Loucy (cell line): Measurements from ENCODE around the gene FMNL2.
"Not testable (repeated sequence)": the region's sequence is repeated elsewhere in the genome, so short reads cannot be mapped to it uniquely, and the experiment has no call there.

Source experiments
- H2AFZ ChIP-seq: fragments of 200-600 bp; sonication (generic); 2 replicates; pipeline ENCODE4 v1.6.0; 2016; ENCODE audit warnings: antibody characterized with exemption, mild to moderate bottlenecking, low read length, moderate library complexity
- H3F3A ChIP-seq: fragments of 200-600 bp; 2 replicates; pipeline ENCODE4 v1.6.0; 2016; ENCODE audit warnings: antibody characterized with exemption, low read depth, mild to moderate bottlenecking
- H3K27me3 ChIP-seq: fragments of 200-600 bp; sonication (generic); 2 replicates; pipeline ENCODE4 v1.6.1; 2014; ENCODE audit warnings: low read length, mild to moderate bottlenecking; ENCODE audit not compliant: insufficient read depth, poor library complexity, severe bottlenecking
- H3K36me3 ChIP-seq: fragments of 200-600 bp; sonication (generic); 2 replicates; pipeline ENCODE4 v1.6.1; 2016; ENCODE audit warnings: low read length; ENCODE audit not compliant: insufficient read depth
- H3K4me1 ChIP-seq: fragments of 200-600 bp; sonication (generic); 2 replicates; pipeline ENCODE4 v1.5.1; 2014; ENCODE audit warnings: low read length, mild to moderate bottlenecking; ENCODE audit not compliant: insufficient read depth, poor library complexity, severe bottlenecking
- H3K4me2 ChIP-seq: fragments of 200-600 bp; sonication (generic); 2 replicates; pipeline ENCODE4 v1.6.0; 2014; ENCODE audit warnings: antibody characterized with exemption, low read length, low read depth, mild to moderate bottlenecking; ENCODE audit not compliant: poor library complexity, severe bottlenecking
- H3K4me3 ChIP-seq: fragments of 200-600 bp; sonication (generic); 2 replicates; pipeline ENCODE4 v1.5.1; 2014; ENCODE audit warnings: low read length, mild to moderate bottlenecking, mixed read lengths; ENCODE audit not compliant: poor library complexity, severe bottlenecking
- H3K79me2 ChIP-seq: fragments of 200-600 bp; sonication (generic); 2 replicates; pipeline ENCODE4 v1.6.1; 2014; ENCODE audit warnings: low read length; ENCODE audit not compliant: insufficient read depth
- H3K9ac ChIP-seq: fragments of 200-600 bp; sonication (generic); 2 replicates; pipeline ENCODE4 v1.6.0; 2014; ENCODE audit warnings: mild to moderate bottlenecking, low read depth, low read length, moderate library complexity; ENCODE audit not compliant: poor library complexity, severe bottlenecking
- H3K9me2 ChIP-seq: fragments of 200-600 bp; sonication (generic); replicated peaks from 2 replicates; pipeline ENCODE4 v1.6.1; 2016; ENCODE audit warnings: low read depth, low read length, mixed read lengths
- H3K9me3 ChIP-seq: fragments of 200-600 bp; sonication (generic); 2 replicates; pipeline ENCODE4 v1.6.1; 2014; ENCODE audit warnings: mild to moderate bottlenecking, antibody characterized with exemption, low read length, low read depth; ENCODE audit not compliant: insufficient read depth
- H4K20me1 ChIP-seq: fragments of 200-600 bp; sonication (generic); 2 replicates; pipeline ENCODE4 v1.6.0; 2014; ENCODE audit warnings: antibody characterized with exemption, low read length, mild to moderate bottlenecking; ENCODE audit not compliant: insufficient read depth, poor library complexity, severe bottlenecking
- EZH2phosphoT487 ChIP-seq: fragments of 200-600 bp; IDR thresholded peaks from 2 replicates; pipeline ENCODE4 v1.6.1; 2018; ENCODE audit warnings: antibody characterized with exemption, mild to moderate bottlenecking, moderate library complexity, borderline replicate concordance
- TF ChIP-seq, protein P1 (sequence below): fragments of 200-600 bp; sonication (generic); conservative IDR thresholded peaks from 2 replicates; pipeline ENCODE4 v1.5.1; 2014; ENCODE audit warnings: mild to moderate bottlenecking, antibody characterized with exemption, low read length

The FMNL2 gene

DNA sequence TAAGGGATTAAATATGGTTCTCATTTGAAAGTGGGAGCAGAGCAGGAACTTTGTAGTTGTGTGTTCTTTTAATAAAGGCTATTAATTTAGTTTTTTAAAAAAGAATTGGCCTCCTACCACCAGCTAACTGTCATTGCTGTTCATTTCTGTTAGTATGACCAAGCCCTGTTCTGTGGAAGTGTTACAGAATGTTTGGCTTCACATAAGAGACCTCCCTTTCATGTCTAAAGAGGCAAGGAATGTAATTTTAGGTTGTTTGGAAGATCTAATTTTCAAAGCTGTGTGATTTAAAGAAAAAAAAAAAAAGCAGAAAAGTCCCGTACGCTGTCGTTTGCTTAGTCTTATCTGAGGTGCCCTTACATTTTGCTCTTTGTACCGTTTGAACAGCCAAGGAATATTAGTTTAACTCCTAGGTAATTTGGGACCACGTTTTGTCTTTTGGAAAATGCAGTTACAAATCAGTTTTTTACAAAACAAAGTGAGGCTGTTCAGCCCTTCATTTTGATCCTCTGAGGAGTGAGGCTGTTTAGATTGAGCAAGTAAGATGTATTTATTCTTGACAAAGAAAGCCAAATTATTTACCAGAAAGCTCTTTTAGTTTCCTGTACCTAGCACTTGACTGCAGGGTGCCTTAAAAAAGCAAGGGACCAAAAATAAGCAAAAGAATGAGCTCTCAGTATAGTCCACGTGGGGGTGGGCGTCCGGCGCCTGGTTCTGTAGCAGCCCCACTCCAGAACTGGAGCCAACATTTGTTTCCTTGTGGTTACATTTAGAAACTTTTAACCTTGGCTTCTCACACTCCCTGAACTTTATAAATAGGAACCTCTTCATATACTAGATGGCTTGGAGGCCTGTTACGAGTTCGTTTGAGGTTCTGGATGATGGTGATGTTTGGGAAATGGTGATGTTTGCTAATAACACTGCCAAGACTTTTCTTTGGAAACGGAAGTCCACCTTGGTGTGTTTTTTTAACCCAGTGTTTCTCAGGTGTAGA, 136.2 kb downstream of the FMNL2 start:
- Histone ChIP-seq H3K4me1 (no peaks in the 10 kb centered on the region), H3F3A (no peaks in the 10 kb centered on the region), H2AFZ (no peak overlapping the region), H3K27me3 (no peaks in the 10 kb centered on the region), H3K4me2 (no peak overlapping the region), H3K9me2 (no peaks in the 10 kb centered on the region), H3K9ac (no peak overlapping the region), H3K36me3 (no peaks in the 10 kb centered on the region), H3K9me3 (no peaks in the 10 kb centered on the region), H3K79me2 (no peaks in the 10 kb centered on the region), H3K4me3 (no peak overlapping the region), H4K20me1 (no peaks in the 10 kb centered on the region)
- TF ChIP-seq, protein P1, sequence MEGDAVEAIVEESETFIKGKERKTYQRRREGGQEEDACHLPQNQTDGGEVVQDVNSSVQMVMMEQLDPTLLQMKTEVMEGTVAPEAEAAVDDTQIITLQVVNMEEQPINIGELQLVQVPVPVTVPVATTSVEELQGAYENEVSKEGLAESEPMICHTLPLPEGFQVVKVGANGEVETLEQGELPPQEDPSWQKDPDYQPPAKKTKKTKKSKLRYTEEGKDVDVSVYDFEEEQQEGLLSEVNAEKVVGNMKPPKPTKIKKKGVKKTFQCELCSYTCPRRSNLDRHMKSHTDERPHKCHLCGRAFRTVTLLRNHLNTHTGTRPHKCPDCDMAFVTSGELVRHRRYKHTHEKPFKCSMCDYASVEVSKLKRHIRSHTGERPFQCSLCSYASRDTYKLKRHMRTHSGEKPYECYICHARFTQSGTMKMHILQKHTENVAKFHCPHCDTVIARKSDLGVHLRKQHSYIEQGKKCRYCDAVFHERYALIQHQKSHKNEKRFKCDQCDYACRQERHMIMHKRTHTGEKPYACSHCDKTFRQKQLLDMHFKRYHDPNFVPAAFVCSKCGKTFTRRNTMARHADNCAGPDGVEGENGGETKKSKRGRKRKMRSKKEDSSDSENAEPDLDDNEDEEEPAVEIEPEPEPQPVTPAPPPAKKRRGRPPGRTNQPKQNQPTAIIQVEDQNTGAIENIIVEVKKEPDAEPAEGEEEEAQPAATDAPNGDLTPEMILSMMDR, result no peak
- TF ChIP-seq EZH2phosphoT487, result no peak

DNA sequence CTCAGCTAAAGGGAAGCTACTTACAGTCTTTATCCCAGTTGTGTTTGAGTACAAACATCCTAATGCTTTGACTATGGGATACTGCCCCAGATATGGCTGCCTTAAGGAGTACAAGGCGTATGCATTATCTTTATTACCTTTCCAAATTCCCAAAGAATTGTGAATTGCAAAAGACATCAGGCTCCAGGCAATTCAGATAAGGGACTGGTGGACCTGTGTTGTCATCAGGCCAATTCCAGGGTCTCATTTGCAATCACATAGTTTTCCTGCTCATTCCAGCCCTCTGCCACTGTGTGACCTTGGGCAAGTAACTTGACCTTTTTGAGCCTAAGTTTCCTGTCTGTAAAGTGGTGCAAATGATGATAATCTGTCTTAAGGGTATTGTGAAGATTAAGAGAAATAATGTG, 137.5 kb downstream of the FMNL2 start:
- Histone ChIP-seq H3K9me3 (no peaks in the 10 kb centered on the region), H3K4me2 (no peak overlapping the region), H2AFZ (no peak overlapping the region), H3K4me1 (no peaks in the 10 kb centered on the region), H3K36me3 (no peaks in the 10 kb centered on the region), H4K20me1 (no peaks in the 10 kb centered on the region), H3K27me3 (no peaks in the 10 kb centered on the region), H3K79me2 (no peaks in the 10 kb centered on the region), H3K4me3 (no peak overlapping the region), H3K9me2 (no peaks in the 10 kb centered on the region), H3F3A (no peaks in the 10 kb centered on the region), H3K9ac (no peak overlapping the region)
- TF ChIP-seq, protein P1, result no peak
- no peak for TF ChIP-seq EZH2phosphoT487

DNA sequence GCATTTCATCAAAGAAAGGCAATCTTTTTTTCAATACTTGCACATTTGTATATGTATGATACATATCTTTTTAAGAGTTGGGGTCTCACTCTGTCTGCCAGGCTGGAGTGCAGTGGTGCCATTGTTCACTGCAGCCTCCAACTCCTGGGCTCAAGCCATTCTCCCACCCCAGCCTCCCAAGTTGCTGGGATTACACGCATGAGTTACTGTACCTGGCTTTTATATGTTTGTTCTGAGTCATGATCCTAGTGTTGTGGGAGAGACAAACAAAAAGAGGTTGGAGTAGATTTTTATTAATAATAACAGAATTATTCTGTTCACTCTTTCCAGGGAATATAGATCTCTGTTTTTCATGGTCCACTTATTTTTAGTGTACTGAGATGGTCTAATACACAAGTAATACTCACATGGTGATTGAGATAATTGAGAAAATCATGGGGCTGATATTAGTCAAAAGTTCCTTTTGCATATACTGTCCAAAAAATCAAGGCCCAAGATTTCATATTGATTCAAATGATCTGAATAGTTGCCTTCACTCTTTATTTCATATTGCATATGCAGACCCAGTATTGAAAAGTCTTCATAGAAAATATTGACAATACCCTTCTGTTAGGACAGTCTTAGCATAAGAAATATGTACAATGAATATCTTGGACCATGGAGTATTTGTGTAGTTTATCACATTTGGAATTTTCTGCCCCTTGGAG, 138.3 kb downstream of the FMNL2 start:
- Histone ChIP-seq H3K4me1 (no peaks in the 10 kb centered on the region), H3K79me2 (no peaks in the 10 kb centered on the region), H2AFZ (no peak overlapping the region), H3K4me2 (no peak overlapping the region), H3K9me3 (no peaks in the 10 kb centered on the region), H3K9me2 (no peaks in the 10 kb centered on the region), H4K20me1 (no peaks in the 10 kb centered on the region), H3K9ac (no peak overlapping the region), H3K4me3 (no peak overlapping the region), H3K27me3 (no peaks in the 10 kb centered on the region), H3F3A (no peaks in the 10 kb centered on the region), H3K36me3 (no peaks in the 10 kb centered on the region)
- TF ChIP-seq, protein P1, result no peak
- no peak for TF ChIP-seq EZH2phosphoT487

DNA sequence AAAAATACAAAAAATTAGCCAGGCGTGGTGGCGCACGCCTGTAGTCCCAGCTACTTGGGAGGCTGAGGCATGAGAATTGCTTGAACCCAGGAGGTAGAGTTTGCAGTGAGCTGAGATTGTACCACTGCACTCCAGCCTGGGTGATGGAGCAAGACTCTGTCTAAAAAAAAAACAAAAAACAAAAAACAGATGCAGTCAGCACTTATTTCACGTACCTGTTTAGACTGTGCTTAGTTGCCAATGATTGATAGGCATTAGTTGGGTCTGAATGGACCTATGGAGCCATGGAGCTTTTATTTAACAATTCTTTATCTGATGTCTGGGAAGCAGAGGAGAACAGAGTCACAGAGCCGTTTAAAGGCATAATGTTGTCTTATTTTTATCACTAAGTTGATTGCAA, 139.5 kb downstream of the FMNL2 start:
- not testable (repeated sequence) for H3K36me3 ChIP-seq, H3F3A ChIP-seq, H3K79me2 ChIP-seq, H3K4me2 ChIP-seq, H2AFZ ChIP-seq, H3K27me3 ChIP-seq, H3K4me3 ChIP-seq, H3K9me2 ChIP-seq, H3K9me3 ChIP-seq, H3K4me1 ChIP-seq, H4K20me1 ChIP-seq, H3K9ac ChIP-seq
